PC-9 (cell line): ENCODE results near the gene STOX2.

Experiments
- EZH2 ChIP-seq: fragments of 200-600 bp; sonication (generic); IDR thresholded peaks from 2 replicates; pipeline ENCODE4 v1.8.0; 2017; ENCODE audit warnings: antibody characterized with exemption, low read depth
- TF ChIP-seq, protein P1 (sequence below): fragments of 200-600 bp; sonication (generic); conservative IDR thresholded peaks from 2 replicates; pipeline ENCODE4 v1.6.1; 2017; ENCODE audit warnings: mixed run types, antibody characterized with exemption, mild to moderate bottlenecking, moderate library complexity

- TF ChIP-seq, protein P1, sequence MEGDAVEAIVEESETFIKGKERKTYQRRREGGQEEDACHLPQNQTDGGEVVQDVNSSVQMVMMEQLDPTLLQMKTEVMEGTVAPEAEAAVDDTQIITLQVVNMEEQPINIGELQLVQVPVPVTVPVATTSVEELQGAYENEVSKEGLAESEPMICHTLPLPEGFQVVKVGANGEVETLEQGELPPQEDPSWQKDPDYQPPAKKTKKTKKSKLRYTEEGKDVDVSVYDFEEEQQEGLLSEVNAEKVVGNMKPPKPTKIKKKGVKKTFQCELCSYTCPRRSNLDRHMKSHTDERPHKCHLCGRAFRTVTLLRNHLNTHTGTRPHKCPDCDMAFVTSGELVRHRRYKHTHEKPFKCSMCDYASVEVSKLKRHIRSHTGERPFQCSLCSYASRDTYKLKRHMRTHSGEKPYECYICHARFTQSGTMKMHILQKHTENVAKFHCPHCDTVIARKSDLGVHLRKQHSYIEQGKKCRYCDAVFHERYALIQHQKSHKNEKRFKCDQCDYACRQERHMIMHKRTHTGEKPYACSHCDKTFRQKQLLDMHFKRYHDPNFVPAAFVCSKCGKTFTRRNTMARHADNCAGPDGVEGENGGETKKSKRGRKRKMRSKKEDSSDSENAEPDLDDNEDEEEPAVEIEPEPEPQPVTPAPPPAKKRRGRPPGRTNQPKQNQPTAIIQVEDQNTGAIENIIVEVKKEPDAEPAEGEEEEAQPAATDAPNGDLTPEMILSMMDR, result no peak
- no peak for TF ChIP-seq EZH2
Measured at GRCh38 chr4:183897193-183897592, 7.9 kb upstream of the STOX2 start.
